ENCODE results near the gene ARL15. TPM values are rescaled to one million over a fixed set of nuclear protein-coding genes. Genes with fewer than 3 reads are reported as not detected.

The ARL15 gene
- total RNA-seq, 1 experiment from 2014 or later, result 0.50 TPM

DNA sequence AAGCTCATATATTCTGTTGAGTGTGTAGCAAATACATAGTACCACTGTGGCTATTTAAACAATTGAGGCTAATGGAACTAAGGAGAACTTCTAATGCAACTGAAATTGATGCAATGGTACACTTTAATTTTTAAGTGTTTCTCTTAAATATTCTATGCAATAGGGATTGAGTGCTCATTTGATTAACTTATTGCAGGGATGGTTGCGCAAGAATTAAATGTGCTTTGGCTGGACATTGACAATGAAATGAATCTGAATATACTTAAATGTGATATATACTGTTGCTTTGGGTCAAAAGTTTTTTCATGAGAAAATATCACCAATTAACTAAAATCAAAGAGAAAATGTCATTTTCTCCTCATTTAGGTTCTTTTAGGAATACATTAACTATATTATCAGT lies 227.1 kb downstream of the ARL15 start:
- Histone ChIP-seq H3K9me3 (ENCODE audit: insufficient read depth, low read depth) (no peaks in the 10 kb centered on the region), H3K4me3 (no peak overlapping the region), H3K79me2 (ENCODE audit: low read depth) (no peaks in the 10 kb centered on the region), H3F3A (ENCODE audit: insufficient read depth, low read depth) (no peaks in the 10 kb centered on the region), H3K27me3 (ENCODE audit: insufficient read depth, low read depth) (no peaks in the 10 kb centered on the region), H3K27ac (no peak overlapping the region), H3K36me3 (ENCODE audit: low read depth) (no peaks in the 10 kb centered on the region), H3K4me1 (replicated peaks; ENCODE audit: insufficient read depth) (no peaks in the 10 kb centered on the region), H2AFZ (no peak overlapping the region), H3K9me2 (ENCODE audit: insufficient read depth) (no peaks in the 10 kb centered on the region), H3K4me2 (no peak overlapping the region), H4K20me1 (ENCODE audit: insufficient read depth) (no peaks in the 10 kb centered on the region)
- intact Hi-C loops (cut with micrococcal nuclease; ENCODE audit: unreplicated experiment), result no loop called here
- no peak for DNase-seq
- CTCF ChIA-PET, result no interaction called here
- TF ChIP-seq CTCF (conservative IDR thresholded peaks at IDR 0.05) (no peak), EZH2 (IDR thresholded peaks at IDR 0.05; ENCODE audit: low read depth) (no peak)
- no TSS peak for BruUV-seq (replicated peaks)
- POLR2A ChIA-PET (ENCODE audit: unreplicated experiment), result interaction anchor here (0.6 kb wide), 1 partner anchor 965 kb away, joined by 6 read pairs; no protein-coding TSS in a partner anchor

- Histone ChIP-seq H3K27me3 (ENCODE audit: insufficient read depth, low read depth) (no peaks in the 10 kb centered on the region), H3K27ac (no peak overlapping the region), H3K9me2 (ENCODE audit: insufficient read depth) (no peaks in the 10 kb centered on the region), H3K4me2 (no peak overlapping the region), H3K4me1 (replicated peaks; ENCODE audit: insufficient read depth) (no peaks in the 10 kb centered on the region), H3K9me3 (ENCODE audit: insufficient read depth, low read depth) (no peaks in the 10 kb centered on the region), H3F3A (ENCODE audit: insufficient read depth, low read depth) (no peaks in the 10 kb centered on the region), H2AFZ (no peak overlapping the region), H3K36me3 (ENCODE audit: low read depth) (no peaks in the 10 kb centered on the region), H4K20me1 (ENCODE audit: insufficient read depth) (no peaks in the 10 kb centered on the region), H3K4me3 (no peak overlapping the region), H3K79me2 (ENCODE audit: low read depth) (no peaks in the 10 kb centered on the region)
- ChIA-PET CTCF (no interaction called here), POLR2A (ENCODE audit: unreplicated experiment) (no interaction called here)
- no TSS peak for BruUV-seq (replicated peaks)
- no peak for DNase-seq
- TF ChIP-seq EZH2 (IDR thresholded peaks at IDR 0.05; ENCODE audit: low read depth), result no peak
- TF ChIP-seq CTCF (conservative IDR thresholded peaks at IDR 0.05), result no peak
- intact Hi-C loops (cut with micrococcal nuclease; ENCODE audit: unreplicated experiment), result no loop called here
These were observed 229.0 kb downstream of the ARL15 start for GRCh38 chr5:54081415-54081814.

- no peak overlapping the region for H2AFZ ChIP-seq
- POLR2A ChIA-PET (ENCODE audit: unreplicated experiment), result no interaction called here
- CTCF ChIA-PET, result no interaction called here
- H3K4me1 ChIP-seq (replicated peaks; ENCODE audit: insufficient read depth), result no peaks in the 10 kb centered on the region
- no peaks in the 10 kb centered on the region for H3K36me3 ChIP-seq (ENCODE audit: low read depth)
- H3K27me3 ChIP-seq (ENCODE audit: insufficient read depth, low read depth), result no peaks in the 10 kb centered on the region
- H3K9me2 ChIP-seq (ENCODE audit: insufficient read depth), result no peaks in the 10 kb centered on the region
- BruUV-seq (replicated peaks), result no TSS peak
- intact Hi-C loops (cut with micrococcal nuclease; ENCODE audit: unreplicated experiment), result no loop called here
- H3F3A ChIP-seq (ENCODE audit: insufficient read depth, low read depth), result no peaks in the 10 kb centered on the region
- no peaks in the 10 kb centered on the region for H3K79me2 ChIP-seq (ENCODE audit: low read depth)
- H4K20me1 ChIP-seq (ENCODE audit: insufficient read depth), result no peaks in the 10 kb centered on the region
- no peak overlapping the region for H3K4me3 ChIP-seq
- H3K4me2 ChIP-seq, result no peak overlapping the region
- TF ChIP-seq CTCF (conservative IDR thresholded peaks at IDR 0.05) (no peak), EZH2 (IDR thresholded peaks at IDR 0.05; ENCODE audit: low read depth) (no peak)
- DNase-seq, result no peak
- H3K27ac ChIP-seq, result no peak overlapping the region
- H3K9me3 ChIP-seq (ENCODE audit: insufficient read depth, low read depth), result no peaks in the 10 kb centered on the region
These were observed 229.5 kb downstream of the ARL15 start for GRCh38 chr5:54080831-54081230.
